HG03342 (cell line): Measurements from ENCODE around the gene POLR1E.

Source experiments
- ATAC-seq: cut with Tn5 transposase; IDR thresholded peaks from one replicate; pipeline ENCODE4 v1.9.1; 2021; ENCODE audit warnings: mild to moderate bottlenecking, moderate library complexity; ENCODE audit not compliant: unreplicated experiment

POLR1E gene

DNA sequence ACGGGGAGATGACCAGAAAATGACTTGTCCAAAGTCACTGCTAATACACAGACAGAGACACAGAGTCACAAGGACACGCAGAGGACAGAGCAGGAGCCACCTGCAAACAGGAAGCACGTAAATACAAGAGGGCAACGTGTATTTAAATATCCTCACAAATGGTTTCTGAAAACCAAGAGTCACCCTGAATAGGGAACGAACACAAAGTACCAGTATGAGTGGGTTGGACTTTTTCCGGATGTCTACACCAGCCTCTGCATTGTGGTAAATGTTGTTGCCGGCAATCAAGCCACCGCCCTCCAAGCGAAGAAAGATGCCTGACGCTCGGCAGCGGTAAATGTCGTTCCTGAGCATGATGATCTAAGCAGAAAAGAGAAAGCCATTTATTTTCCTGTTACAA lies 46.0 kb downstream of the POLR1E start:
- ATAC-seq = no peak

DNA sequence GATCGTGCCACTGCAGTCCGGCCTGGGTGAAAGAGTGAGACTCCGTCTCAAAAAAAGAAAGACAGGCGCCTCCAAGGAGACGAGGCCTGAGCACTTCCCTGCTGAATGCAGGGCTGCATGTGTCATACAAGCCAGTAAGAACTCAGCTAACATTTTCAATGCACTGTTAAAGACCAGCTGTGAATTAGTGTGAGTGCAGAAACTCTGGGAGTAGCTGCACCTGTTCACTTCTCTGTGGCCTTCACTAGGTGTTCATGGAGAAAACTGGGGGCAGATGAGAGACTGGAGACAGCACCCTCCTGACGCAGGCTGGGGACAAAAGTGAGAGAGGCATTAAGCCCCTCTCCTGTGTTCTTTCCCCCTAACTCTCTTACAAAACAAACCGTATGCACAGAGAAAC lies 48.7 kb downstream of the POLR1E start:
- ATAC-seq = no peak

- no peak for ATAC-seq
Measured at GRCh38 chr9:37534901-37535300, 49.2 kb downstream of the POLR1E start.

- no peak for ATAC-seq
Measured at GRCh38 chr9:37538099-37538498, 52.4 kb downstream of the POLR1E start.

GRCh38 chr9:37539634-37540033 lies 53.9 kb downstream of the POLR1E start:
- ATAC-seq = no peak

- ATAC-seq = no peak
Measured at GRCh38 chr9:37540634-37541033, 54.9 kb downstream of the POLR1E start.

GRCh38 chr9:37541465-37541864 lies 55.7 kb downstream of the POLR1E start:
- no peak for ATAC-seq

GRCh38 chr9:37542488-37542887 lies 56.7 kb downstream of the POLR1E start:
- ATAC-seq = no peak

- no peak for ATAC-seq
Measured at GRCh38 chr9:37542895-37543294, 57.1 kb downstream of the POLR1E start.

- no peak for ATAC-seq
Measured at GRCh38 chr9:37543468-37543867, 57.7 kb downstream of the POLR1E start.

- no peak for ATAC-seq
Measured at GRCh38 chr9:37547328-37547878, 61.7 kb downstream of the POLR1E start.

DNA sequence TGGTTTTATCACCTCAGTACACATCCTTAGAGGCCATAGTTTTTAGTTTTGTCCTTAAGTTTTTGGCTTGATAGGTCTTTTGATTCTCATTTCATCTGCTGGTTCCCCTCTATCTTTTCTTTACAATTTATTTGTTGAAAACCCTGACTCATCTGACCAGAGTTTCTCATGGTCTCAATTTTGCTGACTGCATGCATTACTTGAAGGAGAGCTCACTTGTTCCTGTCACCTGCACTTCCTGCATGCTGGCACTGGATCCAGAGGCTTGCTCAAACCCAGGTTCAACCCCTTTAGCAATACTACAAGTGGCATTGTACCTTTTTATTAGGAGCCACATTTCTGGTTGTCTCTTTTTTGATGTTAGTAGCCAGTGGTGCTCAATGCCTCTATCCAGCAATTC lies 63.8 kb downstream of the POLR1E start:
- no peak for ATAC-seq

DNA sequence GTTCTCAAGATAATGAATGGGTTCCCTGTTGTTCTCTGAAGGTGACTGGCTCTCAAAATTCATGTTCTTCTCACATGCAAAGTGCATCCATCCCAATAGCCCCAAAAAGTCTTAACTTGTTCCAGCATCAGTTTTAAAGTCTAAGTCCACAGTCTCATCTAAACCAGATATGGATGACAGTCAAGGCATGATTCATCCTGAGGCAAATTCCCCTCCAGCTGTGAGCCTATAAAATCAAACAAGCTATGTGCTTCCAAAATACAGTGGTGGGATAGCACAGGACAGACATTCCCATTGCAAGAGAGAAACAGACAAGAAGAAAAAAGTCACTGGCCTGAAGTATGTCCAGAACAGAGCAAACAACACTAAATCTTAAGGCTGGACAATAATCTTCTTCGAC lies 65.0 kb downstream of the POLR1E start:
- ATAC-seq = no peak

GRCh38 chr9:37551468-37551867 lies 65.7 kb downstream of the POLR1E start:
- ATAC-seq = no peak

DNA sequence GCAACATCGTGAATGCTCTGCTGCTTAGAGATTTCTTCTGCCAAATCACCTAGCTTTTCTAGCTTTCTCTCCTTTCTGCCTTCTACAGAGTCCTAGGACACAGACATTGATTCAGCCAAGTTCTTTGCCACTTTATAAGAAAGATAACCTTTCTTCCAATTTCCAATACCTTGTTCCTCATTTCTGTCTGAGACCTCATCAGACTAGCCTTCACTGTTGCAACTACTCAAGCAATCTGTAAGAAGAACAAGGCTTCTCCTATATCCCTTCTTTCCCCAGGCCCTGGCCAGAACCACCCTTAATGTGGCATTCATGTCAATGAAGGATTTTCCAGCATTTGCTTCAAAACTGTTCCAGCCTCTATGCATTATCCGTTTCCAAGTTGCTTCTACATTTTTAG lies 66.1 kb downstream of the POLR1E start:
- no peak for ATAC-seq
